ENCODE results near the gene MUS81. TPM values are rescaled to one million over a fixed set of nuclear protein-coding genes. Genes with fewer than 3 reads are reported as not detected.

MUS81 gene
- total and polyA plus RNA-seq, 9 of the 15 experiments (the other 6 are each of a cell fraction or from before 2014, with no cell fraction given) = 13.4 to 118 (median 53.7) TPM

DNA sequence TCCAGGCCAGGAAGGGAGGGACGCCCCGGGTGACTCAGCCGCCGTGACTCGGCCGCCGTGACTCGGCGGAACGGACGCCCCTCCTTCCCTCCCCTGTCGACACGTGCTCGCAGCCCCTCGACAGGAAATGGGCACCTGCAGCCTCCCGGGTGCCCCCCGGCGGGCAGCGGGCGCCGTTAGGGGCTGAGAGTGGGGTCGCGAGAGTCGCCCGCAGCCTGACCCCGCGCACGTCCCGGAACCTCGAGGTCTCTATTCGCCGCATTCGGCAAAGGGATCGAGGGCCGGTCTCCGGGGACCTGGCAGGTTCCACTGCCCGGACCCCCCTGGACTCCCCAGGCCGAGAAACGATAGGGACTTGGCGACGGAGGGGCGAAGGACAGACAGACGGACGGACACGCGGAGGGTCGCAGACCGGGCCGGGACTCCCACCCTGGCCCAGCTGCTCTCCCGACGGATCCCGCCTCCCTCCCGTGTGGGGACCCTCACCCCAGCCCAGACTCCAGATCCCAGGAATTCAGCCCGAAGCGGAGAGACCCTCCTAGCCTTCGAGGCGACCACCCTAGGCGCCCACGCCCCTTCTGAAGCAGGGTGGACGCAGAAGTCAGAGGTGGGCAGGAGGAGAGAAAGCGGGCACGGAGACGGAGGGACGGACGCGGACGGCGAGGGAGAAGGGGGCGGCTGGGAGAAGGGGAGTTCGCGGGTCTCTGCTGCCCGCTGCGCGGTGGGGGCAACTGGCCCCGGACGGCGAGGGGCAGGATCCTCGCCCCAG, 39.3 kb downstream of the MUS81 start (continued):
- TF ChIP-seq, protein P1, sequence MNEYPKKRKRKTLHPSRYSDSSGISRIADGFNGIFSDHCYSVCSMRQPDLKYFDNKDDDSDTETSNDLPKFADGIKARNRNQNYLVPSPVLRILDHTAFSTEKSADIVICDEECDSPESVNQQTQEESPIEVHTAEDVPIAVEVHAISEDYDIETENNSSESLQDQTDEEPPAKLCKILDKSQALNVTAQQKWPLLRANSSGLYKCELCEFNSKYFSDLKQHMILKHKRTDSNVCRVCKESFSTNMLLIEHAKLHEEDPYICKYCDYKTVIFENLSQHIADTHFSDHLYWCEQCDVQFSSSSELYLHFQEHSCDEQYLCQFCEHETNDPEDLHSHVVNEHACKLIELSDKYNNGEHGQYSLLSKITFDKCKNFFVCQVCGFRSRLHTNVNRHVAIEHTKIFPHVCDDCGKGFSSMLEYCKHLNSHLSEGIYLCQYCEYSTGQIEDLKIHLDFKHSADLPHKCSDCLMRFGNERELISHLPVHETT (CRISPR knock-in tag; conservative IDR thresholded peaks at IDR 0.05 in 1 of 2, IDR thresholded peaks at IDR 0.05 in 1 of 2) = peak in 1 of 2 experiments; percentile 90; a peak in 2 of 4 replicates
- TF ChIP-seq STAT6 (CRISPR knock-in tag; IDR thresholded peaks at IDR 0.05) (0 out of 2 replicates have a peak, but pooled peaks have one; percentile 61), SAP30 (IDR thresholded peaks at IDR 0.05; ENCODE audit: borderline replicate concordance, insufficient read depth, low read depth, low read length, poor library complexity, severe bottlenecking) (peak; percentile 85), C11orf30 (IDR thresholded peaks at IDR 0.05; ENCODE audit: low read depth) (peak; percentile 96), PHF8 (IDR thresholded peaks at IDR 0.05; ENCODE audit: borderline replicate concordance, low read length) (peak; percentile 32; the same call in 1 of the 2 replicates), ZBTB1 (CRISPR knock-in tag; IDR thresholded peaks at IDR 0.05; ENCODE audit: borderline replicate concordance, low read depth) (peak; percentile 83), POLR2AphosphoS5 (IDR thresholded peaks at IDR 0.05; ENCODE audit: control insufficient read depth, insufficient read depth, low read depth, low read length) (peak; percentile 35; the same call in 1 of the 2 replicates), KLF13 (tag; IDR thresholded peaks at IDR 0.05; ENCODE audit: borderline replicate concordance, low read depth) (peak; percentile 39; the same call in 1 of the 2 replicates), BMI1 (IDR thresholded peaks at IDR 0.05; ENCODE audit: low read length) (no peak), NCOR1 (IDR thresholded peaks at IDR 0.05) (peak; percentile 52), STAG1 (CRISPR knock-in tag; IDR thresholded peaks at IDR 0.05; ENCODE audit: borderline replicate concordance) (no peak), NFRKB (IDR thresholded peaks at IDR 0.05; ENCODE audit: low read depth) (peak; percentile 91), WHSC1 (IDR thresholded peaks at IDR 0.05; ENCODE audit: low read length) (no peak), HINFP (tag; conservative IDR thresholded peaks at IDR 0.05; ENCODE audit: low read depth) (no peak), ZNF197 (CRISPR knock-in tag; IDR thresholded peaks at IDR 0.05; ENCODE audit: low read depth) (no peak), MEF2D (tag; conservative IDR thresholded peaks at IDR 0.05; ENCODE audit: low read depth) (0 out of 2 replicates have a peak, but pooled peaks have one; percentile 24), JUND (IDR thresholded peaks at IDR 0.05; ENCODE audit: borderline replicate concordance, low read depth, low read length) (peak; percentile 97), JUND (tag; IDR thresholded peaks at IDR 0.05; ENCODE audit: borderline replicate concordance, low read depth, low read length) (peak; percentile 93; the same call in 1 of the 3 replicates), TBL1XR1 (IDR thresholded peaks at IDR 0.05; ENCODE audit: low read length in 2 of 2) (peak in 1 of 2 experiments; percentile 27; a peak in 2 of 4 replicates), SUPT5H (IDR thresholded peaks at IDR 0.05) (peak; percentile 70; the same call in 1 of the 2 replicates), RNF2 (IDR thresholded peaks at IDR 0.05) (peak; percentile 91), HIVEP1 (CRISPR knock-in tag; IDR thresholded peaks at IDR 0.05) (no peak)
